ENCODE results near the gene OTOG.

DNA sequence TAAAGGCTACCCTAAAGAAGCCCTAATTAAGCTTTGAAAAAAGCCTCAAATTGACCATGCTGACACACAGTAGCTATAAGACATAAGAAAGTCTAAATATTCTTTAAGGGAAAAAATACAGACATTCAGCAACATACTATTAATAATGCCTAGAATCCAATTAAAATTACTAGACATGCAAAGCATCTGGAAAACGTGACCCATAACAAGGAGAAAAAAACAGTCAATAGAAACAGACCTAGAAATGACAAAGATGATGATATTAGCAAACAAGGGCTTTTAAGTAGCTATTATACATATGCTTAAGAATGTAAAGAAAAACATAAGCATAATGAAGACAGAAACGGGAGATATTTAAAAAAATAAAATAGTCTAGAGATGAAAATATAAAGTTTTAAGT is 108.6 kb downstream of the OTOG start:
- TF ChIP-seq, protein P1, sequence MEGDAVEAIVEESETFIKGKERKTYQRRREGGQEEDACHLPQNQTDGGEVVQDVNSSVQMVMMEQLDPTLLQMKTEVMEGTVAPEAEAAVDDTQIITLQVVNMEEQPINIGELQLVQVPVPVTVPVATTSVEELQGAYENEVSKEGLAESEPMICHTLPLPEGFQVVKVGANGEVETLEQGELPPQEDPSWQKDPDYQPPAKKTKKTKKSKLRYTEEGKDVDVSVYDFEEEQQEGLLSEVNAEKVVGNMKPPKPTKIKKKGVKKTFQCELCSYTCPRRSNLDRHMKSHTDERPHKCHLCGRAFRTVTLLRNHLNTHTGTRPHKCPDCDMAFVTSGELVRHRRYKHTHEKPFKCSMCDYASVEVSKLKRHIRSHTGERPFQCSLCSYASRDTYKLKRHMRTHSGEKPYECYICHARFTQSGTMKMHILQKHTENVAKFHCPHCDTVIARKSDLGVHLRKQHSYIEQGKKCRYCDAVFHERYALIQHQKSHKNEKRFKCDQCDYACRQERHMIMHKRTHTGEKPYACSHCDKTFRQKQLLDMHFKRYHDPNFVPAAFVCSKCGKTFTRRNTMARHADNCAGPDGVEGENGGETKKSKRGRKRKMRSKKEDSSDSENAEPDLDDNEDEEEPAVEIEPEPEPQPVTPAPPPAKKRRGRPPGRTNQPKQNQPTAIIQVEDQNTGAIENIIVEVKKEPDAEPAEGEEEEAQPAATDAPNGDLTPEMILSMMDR (conservative IDR thresholded peaks at IDR 0.05 in 1 of 2, IDR thresholded peaks at IDR 0.05 in 1 of 2; ENCODE audit: extremely low read depth in 1 of 2, insufficient read depth in 1 of 2, low read depth in 1 of 2, low read length in 2 of 2): no peak
- no peak for TF ChIP-seq EZH2 (IDR thresholded peaks at IDR 0.05; ENCODE audit: borderline replicate concordance, low read length)
